Stimulated activated CD4-positive, alpha-beta T cell treated with anti-CD3 and anti-CD28 coated beads, Interleukin-2, amount 100 ng/mL, for 24 hours (primary cell): ENCODE results near the gene MTCP1.
A peak's percentile ranks its signal among the peaks of the same experiment; 100 is the strongest.

Experiments used
- DNase-seq, 2 donors: peaks; one replicate each; pipeline ENCODE4 v3.0.0-alpha.2; 2020

MTCP1 gene

DNA sequence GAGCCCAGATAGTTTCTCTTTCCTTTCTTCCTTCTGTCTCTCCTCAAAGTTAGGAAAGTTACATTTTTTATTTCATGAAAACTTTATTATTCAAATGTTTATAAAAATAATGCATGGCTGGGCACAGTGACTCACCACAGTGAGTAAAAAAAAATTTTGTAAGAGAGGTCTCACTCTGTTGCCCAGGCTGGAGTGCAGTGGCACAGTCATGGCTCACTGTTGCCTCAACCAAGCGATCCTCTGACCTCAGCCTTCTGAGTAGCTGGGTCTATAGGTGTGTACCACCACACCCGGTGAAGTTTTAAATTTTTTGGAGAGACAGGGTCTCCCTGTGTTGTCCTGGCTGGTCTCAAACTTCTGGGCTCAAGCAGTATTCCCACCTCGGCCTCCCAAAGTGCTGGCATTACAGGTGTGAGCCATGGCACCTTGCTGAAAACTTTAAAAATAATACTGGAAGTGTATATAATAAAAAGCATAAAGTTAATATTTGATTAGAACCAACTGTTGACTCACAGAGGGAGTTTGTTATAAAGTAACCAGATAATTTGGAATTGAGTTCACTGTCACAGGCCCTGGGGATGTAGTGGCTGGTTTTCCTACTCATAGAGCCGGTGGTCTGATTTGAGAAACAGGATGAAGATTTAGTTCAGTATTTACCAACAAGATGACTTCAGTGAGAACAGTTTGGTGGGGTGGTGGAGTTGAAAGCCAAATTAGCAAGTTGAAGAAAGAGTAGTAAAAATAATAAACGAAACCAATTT is 18.0 kb downstream of the MTCP1 start:
- DNase-seq = no peak

DNA sequence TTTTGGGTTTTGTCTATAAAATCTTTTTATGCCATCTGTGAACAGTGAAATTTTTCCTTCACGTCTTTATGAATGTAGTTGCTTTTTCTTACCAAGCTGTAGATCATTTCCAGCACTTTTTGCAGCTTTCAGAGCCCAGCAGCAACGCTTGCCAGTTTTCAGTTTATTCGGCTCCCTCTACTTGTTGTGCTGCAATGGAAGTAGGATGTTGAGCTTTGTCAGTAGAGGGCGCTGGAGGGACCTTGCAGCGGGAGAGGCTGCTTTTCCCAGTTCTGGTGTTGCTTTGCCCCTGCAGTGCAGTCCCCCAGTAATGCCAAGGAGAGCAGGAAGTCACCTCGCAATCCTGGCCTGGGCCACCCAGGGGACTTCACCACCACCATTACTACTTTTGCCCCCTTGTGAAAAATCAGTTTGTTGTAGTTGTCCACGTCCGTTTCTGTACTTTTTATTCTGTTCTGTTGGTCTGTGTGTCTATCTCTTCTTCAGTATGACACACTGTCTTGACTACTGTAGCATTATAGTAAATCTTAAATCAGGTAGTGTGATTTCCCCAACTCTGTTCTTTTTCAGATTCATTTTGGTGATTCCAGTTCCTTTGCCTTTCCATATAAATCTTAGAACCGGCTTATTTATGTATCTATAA is 21.8 kb downstream of the MTCP1 start:
- peak; percentile 39 to 46 for DNase-seq

DNA sequence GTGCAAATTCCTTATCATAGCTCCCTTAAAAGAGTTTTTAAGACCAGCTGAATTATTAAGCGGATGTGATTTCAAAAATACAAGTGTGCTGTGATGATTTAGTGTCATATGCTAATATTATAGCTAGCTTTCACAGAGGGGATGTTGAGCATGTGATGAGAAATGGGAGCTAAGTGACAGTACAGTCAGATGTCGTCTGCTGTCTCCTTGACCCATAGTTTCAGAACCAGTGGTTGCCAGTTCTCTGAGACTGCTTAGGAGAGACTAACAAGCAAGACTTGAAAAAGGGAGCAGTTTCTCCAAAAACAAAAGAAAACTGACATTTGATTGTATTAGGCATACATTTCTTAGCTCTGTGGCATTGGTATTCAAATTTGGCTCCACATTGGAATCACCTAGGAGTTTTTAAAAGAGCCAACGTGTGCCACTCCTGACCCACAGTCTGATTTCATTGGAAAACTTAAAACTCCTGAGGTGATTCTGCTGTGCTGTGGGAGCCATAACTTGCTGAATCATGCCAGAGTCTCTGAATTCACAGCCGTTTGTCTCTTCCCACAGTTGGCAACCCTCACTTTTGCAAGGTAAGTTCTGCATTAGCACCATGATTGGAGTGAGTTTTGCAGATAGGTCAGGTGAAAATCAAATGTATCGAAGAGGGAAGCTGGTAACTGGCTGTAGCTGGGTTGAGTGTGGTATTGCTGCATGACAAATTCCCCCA is 24.0 kb downstream of the MTCP1 start:
- DNase-seq = no peak

DNA sequence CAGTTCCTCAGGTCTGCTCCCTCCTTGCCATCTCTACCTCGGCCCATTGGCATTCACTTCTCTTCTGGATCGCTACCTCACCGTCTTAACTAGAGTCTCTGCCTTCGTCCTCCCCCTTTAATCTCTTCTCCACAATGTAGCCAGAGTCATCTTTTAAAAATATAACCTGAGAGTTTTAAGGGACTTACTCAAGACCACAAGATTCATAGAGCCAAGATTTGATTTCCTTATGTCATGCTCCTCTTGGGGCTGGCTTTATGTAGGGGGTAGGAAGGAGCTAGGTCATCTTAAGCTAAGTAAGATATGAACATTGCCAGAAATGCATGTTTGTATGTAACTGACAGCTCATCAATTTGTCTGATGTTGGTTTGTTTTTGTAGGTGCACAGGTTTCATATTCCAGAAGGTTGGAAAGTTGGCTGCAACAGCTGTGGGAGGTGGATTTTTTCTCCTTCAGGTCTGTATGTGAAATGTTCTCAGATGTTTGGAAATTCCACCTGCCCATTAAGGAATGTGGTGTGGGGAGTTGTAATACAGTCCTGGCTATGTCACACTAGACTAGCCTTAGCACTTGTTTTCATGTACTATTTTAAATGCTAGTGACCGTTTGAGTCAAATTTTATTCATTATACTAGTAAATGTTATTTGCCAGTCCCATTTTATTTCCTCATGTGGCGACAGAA is 24.7 kb downstream of the MTCP1 start:
- DNase-seq = no peak

DNA sequence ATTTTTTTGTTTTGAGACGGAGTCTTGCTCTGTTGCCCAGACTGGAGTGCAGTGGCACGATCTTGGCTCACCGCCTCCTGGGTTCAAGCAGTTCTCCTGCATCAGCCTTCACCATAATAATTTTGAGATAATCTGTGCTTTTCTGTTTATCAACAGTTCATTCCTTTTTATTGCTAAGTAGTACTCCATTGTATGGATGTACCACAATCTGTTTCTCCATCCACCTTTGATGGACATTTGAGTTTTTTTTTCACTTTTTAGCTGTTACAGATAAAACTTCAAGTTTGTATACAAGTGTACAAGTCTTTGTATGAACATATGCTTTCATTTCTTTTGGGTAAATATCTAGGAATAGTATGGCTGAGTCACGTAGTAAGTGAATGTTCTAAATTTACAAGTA is 35.2 kb downstream of the MTCP1 start:
- DNase-seq = no peak

DNA sequence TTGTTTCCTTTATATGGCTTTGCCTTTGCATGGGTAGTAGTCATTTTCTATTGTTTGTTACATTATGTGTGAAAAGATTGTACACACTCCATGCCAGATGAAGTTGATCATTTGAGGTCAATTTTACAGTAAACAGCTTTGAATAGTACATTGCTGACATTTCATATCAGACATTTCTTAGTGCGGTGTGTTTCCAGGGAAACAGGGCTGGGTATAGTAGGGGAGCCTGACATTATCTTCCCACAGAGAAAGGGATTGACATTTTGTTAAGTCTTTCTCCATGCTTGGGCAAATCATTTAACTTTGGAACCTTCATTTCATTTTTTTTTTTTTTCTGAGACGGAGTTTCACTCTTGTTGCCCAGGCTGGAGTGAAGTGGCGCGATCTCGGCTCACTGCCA is 39.3 kb downstream of the MTCP1 start:
- DNase-seq = no peak

DNA sequence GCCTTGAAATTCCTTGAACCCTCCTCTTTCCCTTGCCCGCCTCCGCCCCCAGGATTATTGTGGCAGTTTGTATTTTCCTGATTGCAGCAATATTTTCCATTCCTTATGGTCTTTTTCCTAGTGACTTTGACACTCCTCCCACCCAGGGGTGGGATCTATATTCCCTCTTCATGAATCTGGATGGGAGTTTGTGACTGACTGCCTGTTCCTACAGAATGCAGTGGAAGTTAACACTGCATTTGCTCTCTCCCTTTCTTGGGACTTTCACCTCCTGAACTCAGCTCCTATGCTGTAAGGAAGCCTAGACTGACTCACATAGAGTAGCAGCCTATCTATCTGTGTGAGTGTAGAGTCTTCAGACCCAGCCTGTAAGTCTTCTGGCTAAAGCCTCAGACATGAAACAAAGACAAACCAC is 42.1 kb downstream of the MTCP1 start:
- DNase-seq = no peak

DNA sequence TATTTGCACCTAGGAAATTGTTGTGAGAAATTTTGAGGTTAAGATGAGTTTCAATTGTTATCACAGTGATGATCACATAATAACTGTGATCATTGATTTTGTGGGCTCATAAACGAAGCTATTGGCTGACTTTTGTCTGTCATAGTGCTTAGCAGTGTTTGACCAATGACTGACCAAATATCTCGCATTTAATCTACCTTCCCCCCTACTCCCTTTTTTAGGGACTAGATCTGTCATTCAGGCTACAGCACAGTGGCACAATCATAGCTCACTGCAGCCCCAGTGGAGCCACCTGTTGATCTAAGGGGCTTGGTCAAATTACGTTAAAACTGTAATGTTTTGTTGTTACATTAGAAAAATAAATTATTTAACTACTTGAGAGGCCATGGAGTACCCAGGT is 42.8 kb downstream of the MTCP1 start:
- no peak for DNase-seq

DNA sequence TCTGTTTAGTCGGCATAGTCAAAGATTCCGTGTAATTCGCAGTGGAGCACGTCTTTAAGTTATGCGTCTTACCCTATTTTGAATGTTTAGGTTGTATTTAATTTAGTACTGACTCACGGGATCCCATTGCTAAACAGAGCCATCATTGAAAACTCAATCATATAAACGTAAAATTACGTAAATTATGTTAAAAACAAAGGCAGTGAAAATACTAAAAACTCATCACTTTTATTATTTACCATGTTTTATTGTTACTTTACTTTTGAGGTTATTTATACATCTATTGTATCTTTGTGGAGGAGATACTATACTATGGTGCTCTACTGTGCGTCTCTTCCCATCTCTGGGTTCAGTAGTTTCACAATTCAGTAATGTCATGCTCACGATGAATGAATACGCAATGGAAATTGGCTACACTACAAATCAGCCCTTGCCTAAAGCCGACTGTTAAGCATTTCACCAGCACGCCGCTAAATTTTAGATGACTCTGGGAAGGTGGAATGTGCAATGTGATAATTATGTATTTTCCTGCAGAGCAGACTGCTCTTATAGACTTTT is 43.3 kb downstream of the MTCP1 start:
- DNase-seq = no peak

DNA sequence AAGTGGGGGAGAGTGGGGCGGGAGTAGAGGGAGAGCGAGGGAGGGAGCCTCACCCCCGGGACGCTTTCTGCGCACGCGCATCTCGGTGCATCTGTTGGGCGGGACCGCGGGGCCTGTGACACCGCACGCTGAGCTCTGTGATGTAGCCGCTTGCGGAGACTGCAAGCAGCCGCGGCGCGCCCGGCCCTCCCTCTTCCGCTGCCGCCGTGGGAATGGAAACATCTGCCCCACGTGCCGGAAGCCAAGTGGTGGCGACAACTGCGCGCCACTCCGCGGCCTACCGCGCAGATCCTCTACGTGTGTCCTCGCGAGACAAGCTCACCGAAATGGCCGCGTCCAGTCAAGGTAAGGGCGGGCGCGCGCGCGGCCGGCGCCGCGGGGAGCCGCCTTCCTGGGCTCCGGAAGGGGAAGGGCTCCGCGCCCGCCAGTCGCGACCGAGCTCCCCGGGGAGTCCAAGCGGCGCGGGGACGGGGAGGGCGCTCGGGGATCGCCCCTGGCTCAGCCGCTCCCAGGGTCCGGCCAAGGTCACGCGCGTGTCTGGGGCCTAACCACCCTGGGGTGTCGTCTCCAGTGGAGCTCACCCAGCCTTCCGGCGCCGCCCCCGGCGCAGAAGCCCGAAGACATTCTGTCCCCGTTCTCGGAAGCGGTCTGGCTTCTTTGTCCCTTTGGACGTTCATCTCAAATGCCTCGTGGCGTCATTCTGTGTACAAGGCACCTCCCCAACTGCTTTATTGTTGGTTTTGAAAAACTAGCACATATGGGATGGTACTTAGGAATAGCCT is 44.0 kb downstream of the MTCP1 start, which contains the start of gene FUNDC2:
Gene FUNDC2 (plus strand): TSS at position 118 of the 782 bp plus-strand sequence. CDS start 95 bp downstream, at position 213.
- peak; percentile 88 to 89 for DNase-seq

DNA sequence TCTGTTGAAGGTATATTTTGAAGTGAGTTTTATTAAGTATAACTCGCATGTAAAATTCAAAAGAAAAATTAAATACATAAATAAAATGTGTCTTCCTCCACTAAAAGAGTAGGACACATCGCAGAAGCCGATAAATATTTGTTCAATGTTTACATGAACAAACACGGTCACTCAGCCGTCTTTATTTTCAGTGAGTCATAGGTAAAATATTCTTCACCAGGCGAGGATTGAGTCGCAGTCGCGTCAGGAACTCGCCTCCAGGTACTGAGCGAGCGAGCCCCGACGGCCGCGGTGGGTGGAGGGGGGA is 44.6 kb downstream of the MTCP1 start:
- DNase-seq = no peak

DNA sequence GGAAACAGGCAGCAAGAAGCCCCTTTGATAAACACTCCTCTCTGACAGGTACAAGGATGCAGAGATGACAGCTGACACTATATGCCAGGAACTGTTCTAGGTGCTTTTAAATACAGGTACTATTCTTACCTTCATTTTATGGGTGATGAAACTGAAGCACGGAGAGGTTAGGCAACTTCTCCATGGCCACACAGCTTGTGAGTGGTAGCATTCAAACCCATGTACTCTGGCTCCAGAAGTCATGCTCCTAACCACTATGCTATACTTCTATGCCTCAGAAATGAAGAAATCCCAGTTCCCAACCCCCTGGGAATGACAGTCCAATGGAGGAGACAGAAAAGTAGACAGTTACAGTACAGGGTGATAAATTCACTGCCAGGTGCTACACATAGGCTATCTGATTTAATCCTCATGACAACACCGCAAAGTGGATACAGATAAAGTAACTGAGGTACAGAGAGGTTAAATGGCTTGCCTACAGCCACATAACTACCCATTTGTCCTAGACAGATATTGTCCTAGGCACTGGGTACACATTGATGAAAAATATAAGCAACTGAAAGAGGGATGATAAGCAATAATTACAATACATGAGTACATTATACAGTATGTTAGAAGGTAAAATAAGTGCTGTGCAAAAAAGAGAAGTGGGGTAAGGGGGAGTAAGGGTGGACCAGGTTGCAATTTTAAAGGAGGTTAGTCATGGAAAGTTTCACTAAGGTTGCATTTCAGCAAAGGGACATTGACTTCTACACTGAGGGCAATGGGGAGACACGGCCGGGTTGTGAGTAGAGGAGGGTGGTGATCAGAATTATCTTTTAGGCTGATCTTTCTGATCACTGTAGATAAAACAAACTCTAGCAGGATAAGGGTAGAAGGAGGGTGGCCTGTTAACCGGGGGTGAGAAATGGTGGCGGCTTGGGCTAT is 46.8 kb downstream of the MTCP1 start:
- DNase-seq = no peak

DNA sequence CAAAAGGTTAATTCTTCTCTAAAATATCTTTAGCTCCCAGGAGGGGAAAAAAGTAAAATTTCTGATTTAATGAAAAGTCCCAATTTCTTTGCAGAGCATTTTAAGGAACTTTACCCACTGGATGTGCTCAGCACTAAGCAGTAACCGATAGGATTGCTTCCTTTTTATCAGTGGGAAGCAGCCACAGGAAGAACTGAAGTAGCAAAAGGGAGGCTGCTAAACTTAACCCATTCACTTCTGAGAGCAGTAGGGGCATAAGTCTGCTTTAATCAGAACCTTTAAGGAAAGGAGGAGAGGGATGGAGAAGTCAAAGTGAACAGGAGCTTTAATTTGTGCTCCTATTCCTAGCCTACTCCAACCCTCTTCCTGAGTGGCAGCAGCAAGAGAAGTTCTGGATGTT is 48.4 kb downstream of the MTCP1 start, which contains the start of gene F8:
Gene F8 (minus strand): TSS at position 139 of the 400 bp plus-strand sequence. CDS start 171 bp downstream, outside the sequence.
- DNase-seq = no peak

DNA sequence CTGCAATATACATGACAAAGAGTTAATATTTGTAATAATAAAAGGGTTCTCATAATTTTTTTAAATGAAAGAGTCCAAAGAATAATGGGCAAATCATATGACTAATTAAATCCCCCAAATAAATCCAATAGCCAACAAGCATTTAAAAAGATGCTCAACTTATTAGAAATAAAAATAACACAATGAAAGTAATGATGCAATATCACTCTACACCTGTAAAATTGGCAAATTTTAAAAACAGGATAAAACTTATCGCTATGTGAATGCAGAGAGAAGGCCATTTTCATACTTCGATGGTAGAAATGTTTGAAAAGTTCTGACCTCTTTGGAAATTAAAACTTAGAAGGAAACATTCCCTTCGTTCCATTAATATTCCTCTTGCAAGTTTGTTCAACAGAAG is 50.3 kb downstream of the MTCP1 start:
- DNase-seq = no peak
